Measurements from ENCODE around the gene IL1A. TPM values are rescaled to one million over a fixed set of nuclear protein-coding genes. Genes with fewer than 3 reads are reported as not detected.

Gene IL1A
- total RNA-seq, 1 experiment from 2014 or later: 0.42 TPM

GRCh38 chr2:112749755-112750559 is 34.3 kb downstream of the IL1A start:
- no peak overlapping the region for H3K4me3 Mint-ChIP-seq
- POLR2A ChIA-PET: no interaction called here
- H3K27ac Mint-ChIP-seq: peak overlapping the region; percentile 19; the same call in 1 of the 2 replicates

GRCh38 chr2:112740527-112740926 is 43.8 kb downstream of the IL1A start:
- no peak for TF ChIP-seq NR2C2 (CRISPR knock-in tag; IDR thresholded peaks at IDR 0.05)
- TF ChIP-seq ZNF121 (CRISPR knock-in tag; IDR thresholded peaks at IDR 0.05): no peak
- no peak for TF ChIP-seq CTCF (IDR thresholded peaks at IDR 0.05)
- no peak for TF ChIP-seq GRHL2 (CRISPR knock-in tag; IDR thresholded peaks at IDR 0.05; ENCODE audit: insufficient replicate concordance, severe bottlenecking)
- no peak for TF ChIP-seq CREB1 (CRISPR knock-in tag; IDR thresholded peaks at IDR 0.05)
- no peak for TF ChIP-seq RORB (CRISPR knock-in tag; IDR thresholded peaks at IDR 0.05)
- TF ChIP-seq FOXP1 (CRISPR knock-in tag; IDR thresholded peaks at IDR 0.05; ENCODE audit: borderline replicate concordance): no peak
- no peak for TF ChIP-seq E2F1 (CRISPR knock-in tag; IDR thresholded peaks at IDR 0.05)
- no peak for TF ChIP-seq NR3C1 (CRISPR knock-in tag; conservative IDR thresholded peaks at IDR 0.05; ENCODE audit: low read depth)
- TF ChIP-seq CDX4 (CRISPR knock-in tag; IDR thresholded peaks at IDR 0.05; ENCODE audit: borderline replicate concordance): no peak
- no peaks in the 10 kb centered on the region for H3K4me1 Mint-ChIP-seq
- no peak overlapping the region for H3K27ac Mint-ChIP-seq
- ChIA-PET POLR2A (no interaction called here), CTCF (interaction anchor here (0.6 to 5.9 kb wide), 3 partner anchors 15 to 202 kb away, joined by 4 to 21 read pairs (median 16); no protein-coding TSS in a partner anchor)
- H3K36me3 Mint-ChIP-seq: peaks cover 54% of the 10 kb centered on the region
- H3K27me3 Mint-ChIP-seq (ENCODE audit: low read depth): no peaks in the 10 kb centered on the region
- DNase-seq (ENCODE audit: low spot score) (no peak), ATAC-seq (no peak)
- no peaks in the 10 kb centered on the region for H3K9me3 Mint-ChIP-seq
- H3K4me3 Mint-ChIP-seq: no peak overlapping the region

More at GRCh38 chr2:112749755-112750559, 34.3 kb downstream of the IL1A start:
- H3K27me3 Mint-ChIP-seq (ENCODE audit: low read depth): no peaks in the 10 kb centered on the region
- CTCF ChIA-PET: interaction anchor here (0.6 to 5.7 kb wide), 21 partner anchors 10 to 209 kb away, joined by 3 to 82 read pairs (median 4); partner anchors contain the start of gene IL1A
- peaks cover 44% of the 10 kb centered on the region for H3K36me3 Mint-ChIP-seq
- TF ChIP-seq CTCF (IDR thresholded peaks at IDR 0.05): peak; percentile 76
- TF ChIP-seq FOXK1 (CRISPR knock-in tag; IDR thresholded peaks at IDR 0.05): no peak
- H3K9me3 Mint-ChIP-seq: no peaks in the 10 kb centered on the region
- peak; percentile 85 for DNase-seq (ENCODE audit: low spot score)
- ATAC-seq: peak; percentile 89
- H3K4me1 Mint-ChIP-seq: no peaks in the 10 kb centered on the region

- Mint-ChIP-seq H3K36me3 (peaks cover 39% of the 10 kb centered on the region), H3K9me3 (no peaks in the 10 kb centered on the region), H3K4me1 (no peaks in the 10 kb centered on the region), H3K4me3 (no peak overlapping the region), H3K27me3 (ENCODE audit: low read depth) (no peaks in the 10 kb centered on the region), H3K27ac (no peak overlapping the region)
- TF ChIP-seq MAX (CRISPR knock-in tag; IDR thresholded peaks at IDR 0.05): no peak
- TF ChIP-seq ZMAT4 (CRISPR knock-in tag; IDR thresholded peaks at IDR 0.05): no peak
- ATAC-seq (no peak), DNase-seq (ENCODE audit: low spot score) (no peak)
- POLR2A ChIA-PET: interaction anchor here (0.6 kb wide), 1 partner anchor 134 kb away, joined by 3 read pairs; no protein-coding TSS in a partner anchor
- CTCF ChIA-PET: interaction anchor here (1.2 to 5.9 kb wide), 4 partner anchors 12 to 205 kb away, joined by 4 to 21 read pairs (median 12); no protein-coding TSS in a partner anchor
Measured at GRCh38 chr2:112737542-112738232, 46.6 kb downstream of the IL1A start.

Measured in WTC11 (cell line).